HG03097 (cell line): ENCODE measurements around the gene CCND3.
"Not testable (repeated sequence)": the region's sequence is repeated elsewhere in the genome, so short reads cannot be mapped to it uniquely, and the experiment has no call there.

Experiments used
- ATAC-seq: cut with Tn5 transposase; IDR thresholded peaks from one replicate; pipeline ENCODE4 v1.9.1; 2021; ENCODE audit not compliant: unreplicated experiment, low FRiP score

CCND3 gene

GRCh38 chr6:41954668-41955067, 13.1 kb upstream of the CCND3 start:
- no peak for ATAC-seq

- no peak for ATAC-seq
These were observed 6.1 kb upstream of the CCND3 start for GRCh38 chr6:41947581-41948220.

GRCh38 chr6:41943456-41943855, 1.8 kb upstream of the CCND3 start:
- ATAC-seq, result no peak

- not testable (repeated sequence) for ATAC-seq
These were observed 1.3 kb upstream of the CCND3 start for GRCh38 chr6:41942882-41943281.

DNA sequence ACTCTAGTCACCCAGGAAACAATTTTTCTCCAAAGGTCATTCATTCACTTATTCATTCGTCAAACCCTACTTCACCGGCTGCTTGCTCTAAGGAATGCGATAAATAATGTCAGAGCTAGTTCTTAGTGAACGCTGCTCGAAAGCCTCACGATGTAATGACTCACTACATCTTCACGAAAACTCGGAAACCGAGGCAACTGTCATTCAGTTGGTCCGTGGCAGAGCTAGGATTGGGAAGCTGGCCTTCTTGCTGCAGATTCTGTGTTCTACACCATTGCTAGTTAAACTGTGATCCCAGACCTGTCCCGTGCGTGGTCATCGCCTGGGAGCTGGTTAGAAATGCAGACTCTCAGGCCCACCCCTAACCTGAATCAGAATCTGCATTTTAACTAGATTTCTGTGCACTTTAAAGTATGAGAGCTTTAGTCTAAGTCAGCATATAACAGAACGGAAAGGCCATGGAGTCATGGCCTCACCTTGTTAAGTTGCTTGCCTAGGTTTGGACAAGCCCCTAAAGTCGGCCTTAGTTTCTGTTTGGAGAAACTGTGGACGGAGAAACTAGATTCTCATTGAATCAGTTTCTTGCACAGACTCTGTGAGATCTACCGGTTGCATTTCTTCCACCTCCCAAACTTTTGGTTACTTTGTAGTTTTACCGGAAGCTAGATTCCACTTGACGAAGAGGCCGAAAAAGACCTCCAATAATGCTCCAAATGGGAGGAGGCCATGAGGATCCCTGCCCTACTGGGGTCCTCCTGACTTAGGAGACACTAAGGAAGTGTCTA, 651 bp upstream of the CCND3 start:
- peak; percentile 14 for ATAC-seq

- no peak for ATAC-seq
These were observed 789 bp downstream of the CCND3 start for GRCh38 chr6:41940759-41941279.

DNA sequence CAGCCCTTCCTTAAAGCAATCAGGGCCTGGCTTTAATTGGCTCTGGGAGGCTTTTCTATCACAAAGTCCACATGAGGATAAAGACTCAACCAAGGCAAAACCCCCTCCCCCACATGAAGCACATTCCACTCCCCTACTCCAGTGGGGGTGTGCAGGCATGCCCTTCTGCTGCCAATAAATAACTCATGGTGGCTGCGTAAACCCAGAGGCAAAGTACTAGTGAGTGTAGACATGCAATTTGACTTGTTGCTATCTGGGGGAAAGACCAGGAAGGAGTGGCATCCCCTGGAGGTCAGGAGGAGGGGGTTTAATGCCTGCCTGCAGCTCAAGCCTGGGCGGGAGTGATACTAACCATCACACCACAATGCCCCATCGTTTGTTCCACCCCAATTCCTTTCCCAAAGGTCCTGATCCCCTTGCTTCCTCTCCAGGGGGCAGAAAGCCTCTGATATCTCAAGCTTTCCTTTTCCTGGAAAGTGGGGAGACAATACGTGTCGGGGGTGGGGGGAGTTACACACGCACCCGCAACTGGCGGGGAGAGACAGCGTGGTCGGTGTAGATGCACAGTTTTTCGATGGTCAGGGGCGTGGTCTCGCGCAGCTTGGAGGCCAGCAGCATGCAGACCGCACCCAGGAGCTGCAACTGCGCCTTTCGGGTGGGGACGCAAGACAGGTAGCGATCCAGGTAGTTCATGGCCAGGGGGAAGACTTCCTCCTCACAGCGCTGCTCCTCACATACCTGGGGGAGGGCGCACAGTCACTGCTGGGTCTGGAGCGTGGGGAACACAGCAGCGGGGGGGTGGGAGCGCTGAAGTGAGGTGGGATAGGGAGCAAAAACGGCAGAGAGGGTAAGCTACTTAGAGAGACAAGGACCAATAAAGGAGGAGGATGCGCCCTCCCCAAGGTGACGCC, 1.5 kb downstream of the CCND3 start:
- ATAC-seq, result no peak

DNA sequence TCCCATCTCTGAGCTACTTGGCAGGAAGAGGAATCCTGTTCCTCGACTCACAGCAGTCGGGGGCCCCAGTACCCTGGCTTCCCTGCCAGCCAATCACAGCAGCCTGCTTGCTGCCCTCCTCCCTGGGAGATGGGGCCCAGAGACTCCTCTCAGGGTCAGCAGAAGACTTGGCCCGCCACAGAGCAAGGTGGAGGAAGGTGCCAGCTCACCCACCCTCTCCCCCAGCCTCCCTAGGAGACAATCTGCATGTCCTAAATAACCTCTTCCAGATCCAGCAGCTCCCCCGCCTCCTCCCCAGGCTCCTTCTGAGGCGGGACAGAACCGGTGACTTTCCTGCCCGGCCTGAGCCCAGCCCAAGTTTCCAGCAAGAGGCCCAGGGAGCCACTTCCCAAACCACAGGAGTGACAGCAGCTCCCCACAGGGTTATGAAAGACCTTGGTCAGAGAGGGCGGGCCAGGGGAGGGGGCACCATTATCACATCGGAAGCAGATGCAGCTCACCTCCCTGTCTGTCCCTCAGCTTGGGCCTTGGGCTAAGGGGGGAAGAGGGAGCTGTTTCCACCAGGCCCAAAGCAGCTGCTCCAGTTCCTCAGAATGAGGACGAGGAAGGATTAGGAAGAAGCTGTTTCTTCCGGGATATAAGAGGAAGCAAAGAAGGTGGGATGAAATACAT, 2.3 kb downstream of the CCND3 start:
- ATAC-seq, result no peak

GRCh38 chr6:41938590-41939175, 2.9 kb downstream of the CCND3 start:
- ATAC-seq, result no peak

GRCh38 chr6:41937861-41938574, 3.6 kb downstream of the CCND3 start:
- no peak for ATAC-seq

- ATAC-seq, result no peak
These were observed 4.1 kb downstream of the CCND3 start for GRCh38 chr6:41937472-41937860.

DNA sequence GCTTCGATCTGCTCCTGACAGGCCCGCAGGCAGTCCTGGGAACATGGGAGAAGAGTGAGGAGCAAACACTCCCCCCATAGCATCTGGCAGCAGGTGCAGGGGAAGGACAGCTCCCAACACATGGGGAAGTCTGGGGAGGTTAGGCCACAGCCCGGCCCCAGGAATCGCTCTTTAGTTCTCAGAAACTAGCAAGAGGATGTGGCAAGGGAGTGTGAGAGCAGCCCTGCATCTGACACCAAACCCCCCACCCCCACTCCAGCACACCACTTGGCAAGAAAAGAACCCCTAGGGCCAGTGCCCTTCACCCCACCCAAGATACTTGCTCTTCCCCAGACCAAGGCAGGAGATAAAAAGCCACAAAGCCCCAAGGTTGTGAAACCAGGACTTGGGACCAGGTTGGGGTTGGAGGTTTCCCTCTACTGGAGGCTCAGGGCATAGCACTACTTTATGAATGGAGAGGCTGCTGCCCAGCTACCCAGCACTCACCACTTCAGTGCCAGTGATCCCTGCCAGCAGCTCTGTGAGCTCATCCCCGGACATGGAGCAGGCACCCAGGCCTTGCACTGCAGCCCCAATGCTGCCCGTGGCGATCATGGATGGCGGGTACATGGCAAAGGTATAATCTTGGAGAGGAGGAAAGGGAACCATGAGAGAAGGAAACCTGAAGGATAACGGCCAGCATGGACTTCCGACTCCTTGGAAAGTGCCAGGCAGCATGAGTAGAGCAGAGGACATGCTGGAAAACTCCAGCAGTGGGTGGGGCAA, 5.4 kb downstream of the CCND3 start:
- no peak for ATAC-seq

- ATAC-seq, result no peak
These were observed 5.9 kb downstream of the CCND3 start for GRCh38 chr6:41935685-41936072.

DNA sequence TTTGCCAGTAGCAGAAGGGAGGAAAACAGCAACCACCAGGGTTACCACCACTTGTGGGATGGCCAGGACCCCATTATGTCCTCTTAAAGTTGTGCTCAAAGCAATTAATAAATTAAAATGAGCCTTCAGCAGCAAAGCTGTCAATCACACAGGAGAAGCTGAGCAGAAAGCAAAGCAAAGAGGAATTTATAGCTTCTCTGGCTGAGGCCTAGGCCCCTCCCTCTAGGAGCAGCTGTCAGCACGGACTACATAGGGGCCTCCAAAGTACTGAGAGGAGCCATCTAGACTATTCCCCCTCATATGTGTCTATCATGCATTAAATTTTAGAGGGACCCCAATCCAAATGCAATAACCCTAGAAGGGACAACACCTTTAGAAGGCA, 6.4 kb downstream of the CCND3 start:
- ATAC-seq, result no peak

GRCh38 chr6:41934278-41935192, 7.1 kb downstream of the CCND3 start:
- ATAC-seq, result no peak

DNA sequence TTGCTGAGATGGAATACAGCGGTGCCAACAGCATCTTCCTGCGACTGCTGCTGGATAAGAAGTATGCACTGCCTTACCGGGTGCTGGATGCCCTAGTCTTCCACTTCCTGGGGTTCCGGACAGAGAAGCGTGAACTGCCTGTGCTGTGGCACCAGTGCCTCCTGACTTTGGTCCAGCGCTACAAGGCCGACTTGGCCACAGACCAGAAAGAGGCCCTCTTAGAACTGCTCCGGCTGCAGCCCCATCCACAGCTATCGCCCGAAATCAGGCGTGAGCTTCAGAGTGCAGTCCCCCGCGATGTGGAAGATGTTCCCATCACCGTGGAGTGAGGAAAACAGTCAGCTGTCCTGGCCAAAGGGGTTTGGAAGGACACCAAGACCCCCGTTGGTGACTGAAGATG, 9.2 kb downstream of the CCND3 start:
- ATAC-seq, result no peak

- no peak for ATAC-seq
These were observed 9.8 kb downstream of the CCND3 start for GRCh38 chr6:41931792-41932191.

- ATAC-seq, result no peak
These were observed 11.7 kb downstream of the CCND3 start for GRCh38 chr6:41929924-41930323.
